HG03565 (cell line): Measurements from ENCODE around the gene DHX30.

Experiments
- ATAC-seq: cut with Tn5 transposase; IDR thresholded peaks from one replicate; pipeline ENCODE4 v1.9.1; 2021; ENCODE audit warnings: mild to moderate bottlenecking, moderate library complexity; ENCODE audit not compliant: unreplicated experiment

DHX30 gene

DNA sequence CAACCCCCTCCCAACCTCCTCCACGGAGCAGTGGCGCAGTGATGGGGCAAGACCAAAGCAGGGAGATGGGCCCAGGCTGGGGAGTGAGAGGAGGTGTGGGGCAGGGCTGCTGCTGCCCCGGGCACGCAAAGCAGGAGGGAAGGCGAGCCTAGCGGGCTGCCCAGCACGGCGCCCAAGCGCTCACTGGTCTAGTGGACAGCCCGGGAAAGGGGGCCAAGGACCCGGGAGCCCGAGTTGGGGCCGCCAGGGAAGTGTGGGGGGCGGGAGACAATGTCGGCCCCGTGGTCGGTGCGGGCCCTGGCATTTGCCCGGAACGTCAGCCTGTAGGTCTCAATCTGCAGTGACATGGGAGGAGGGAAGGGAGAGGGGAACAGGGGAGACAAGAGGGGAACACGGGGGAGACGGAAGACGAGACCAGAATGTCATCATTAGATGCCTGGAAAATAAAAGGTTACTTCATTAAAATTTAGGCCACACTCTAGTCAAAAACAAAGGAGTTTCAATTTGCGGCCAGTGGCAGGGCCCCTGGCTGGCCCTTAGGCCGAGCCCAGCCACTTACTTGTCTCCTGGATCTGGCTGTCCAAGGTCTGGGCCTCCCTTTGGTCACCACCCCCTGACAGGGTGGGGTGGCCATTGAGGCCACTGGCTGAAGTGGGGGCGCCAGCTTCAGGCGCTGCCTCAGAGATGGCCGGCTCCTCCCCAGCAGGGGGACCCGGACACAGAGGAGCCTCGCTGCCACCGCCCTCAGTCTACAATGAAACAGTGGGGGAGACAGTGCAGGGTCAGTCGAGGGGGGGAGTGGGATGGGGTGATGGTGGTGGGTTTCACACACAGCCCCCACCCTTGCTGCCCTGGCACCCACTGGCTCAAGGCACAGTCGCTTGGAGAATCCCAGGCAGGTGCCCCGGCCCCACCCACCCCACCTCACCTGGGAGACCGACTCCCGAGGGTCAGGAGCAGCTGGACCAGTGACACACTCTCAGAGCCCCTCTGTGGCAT is 50.0 kb downstream of the DHX30 start:
- no peak for ATAC-seq

GRCh38 chr3:47854267-47854666 is 51.3 kb downstream of the DHX30 start:
- no peak for ATAC-seq

DNA sequence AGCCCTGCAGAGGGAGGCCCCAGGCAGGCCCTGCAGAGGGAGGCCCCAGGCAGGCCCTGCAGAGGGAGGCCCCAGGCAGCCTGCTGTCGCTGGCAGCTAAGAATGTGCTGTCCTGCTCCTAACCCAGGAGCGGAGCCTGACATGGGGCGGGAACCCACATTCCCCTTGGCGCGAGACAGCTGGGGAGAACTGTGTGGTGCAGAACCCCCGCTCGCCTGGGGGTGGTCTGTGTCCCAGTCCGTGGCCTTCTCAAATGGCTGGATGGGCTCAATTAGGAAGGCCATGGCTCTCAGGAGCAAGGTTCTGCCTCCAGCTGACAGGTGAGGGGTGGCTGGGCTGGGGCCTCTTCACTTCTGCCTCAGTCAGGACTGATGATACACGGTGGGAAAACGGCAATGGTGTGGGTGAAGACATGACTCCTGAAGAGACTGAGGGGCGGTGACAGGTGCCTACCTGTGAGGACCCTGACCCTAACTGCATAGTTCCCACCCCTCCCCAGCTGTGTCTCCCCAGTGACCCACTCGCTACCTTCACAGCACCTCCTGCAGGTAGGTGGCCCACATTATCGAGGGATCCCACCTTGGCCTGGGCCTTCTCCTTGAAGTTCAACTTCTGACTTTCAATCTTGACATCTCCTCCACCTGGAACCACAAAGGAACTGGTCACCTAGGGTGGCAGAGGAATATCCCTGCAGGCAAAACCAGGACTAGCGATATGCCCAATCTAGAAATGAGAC is 52.0 kb downstream of the DHX30 start:
- no peak for ATAC-seq

- no peak for ATAC-seq
Measured at GRCh38 chr3:47855461-47856383, 52.8 kb downstream of the DHX30 start.

- no peak for ATAC-seq
Measured at GRCh38 chr3:47856669-47857068, 53.7 kb downstream of the DHX30 start.

DNA sequence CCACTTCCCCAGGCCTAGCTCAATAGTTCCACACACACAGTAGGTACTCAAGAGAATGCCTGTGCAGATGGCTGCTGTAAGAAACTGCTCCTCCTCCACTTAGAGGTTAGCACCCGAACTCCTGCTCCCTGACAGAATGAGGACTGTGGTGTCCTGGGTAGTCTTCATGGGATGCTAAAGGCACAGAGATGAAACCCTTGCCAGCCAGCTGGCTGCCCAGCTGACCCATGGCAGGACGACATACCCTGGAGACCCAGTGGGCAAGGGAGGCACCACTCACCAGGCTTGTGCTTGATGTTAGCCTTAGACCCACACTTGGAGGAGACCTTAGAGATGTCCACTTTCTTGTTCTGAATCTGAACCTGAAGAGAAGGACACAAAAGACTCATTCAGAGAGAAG is 54.2 kb downstream of the DHX30 start:
- ATAC-seq, result no peak

GRCh38 chr3:47859956-47860605 is 57.1 kb downstream of the DHX30 start:
- no peak for ATAC-seq

DNA sequence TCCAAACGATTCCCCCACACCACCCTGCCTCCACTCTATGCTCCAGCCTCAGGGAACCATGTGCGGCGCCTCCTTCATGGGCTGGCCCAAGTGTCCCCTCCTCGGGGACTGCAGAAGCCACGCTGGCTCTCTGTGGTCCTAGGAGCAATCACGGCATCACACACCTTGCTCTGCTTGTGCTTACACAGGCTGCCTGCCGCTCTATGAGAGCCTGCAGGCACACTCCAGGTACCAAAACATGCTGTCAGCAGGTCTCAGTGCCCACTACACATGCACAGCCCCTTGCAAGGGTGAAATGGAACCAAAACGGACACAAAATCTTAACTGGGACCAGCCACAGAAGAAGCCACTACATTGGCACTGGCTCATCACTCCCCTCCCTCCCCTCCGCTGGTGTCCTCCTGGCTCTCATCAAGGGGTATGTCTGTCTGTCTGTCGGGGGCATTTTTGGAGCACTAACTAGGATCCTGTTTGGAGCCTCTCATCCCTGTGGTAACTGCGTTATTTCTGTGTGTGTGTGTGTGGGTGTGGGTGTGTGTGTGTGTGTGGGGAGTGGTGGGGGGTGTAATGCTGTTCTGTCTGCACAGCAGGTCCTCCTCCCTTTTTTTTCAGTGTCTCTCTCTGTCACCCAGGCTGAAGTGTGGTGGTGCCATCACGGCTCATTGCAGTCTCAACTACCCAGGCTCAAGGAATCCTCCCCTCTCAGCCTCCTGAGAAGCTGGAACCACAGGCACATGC is 60.6 kb downstream of the DHX30 start:
- no peak for ATAC-seq

DNA sequence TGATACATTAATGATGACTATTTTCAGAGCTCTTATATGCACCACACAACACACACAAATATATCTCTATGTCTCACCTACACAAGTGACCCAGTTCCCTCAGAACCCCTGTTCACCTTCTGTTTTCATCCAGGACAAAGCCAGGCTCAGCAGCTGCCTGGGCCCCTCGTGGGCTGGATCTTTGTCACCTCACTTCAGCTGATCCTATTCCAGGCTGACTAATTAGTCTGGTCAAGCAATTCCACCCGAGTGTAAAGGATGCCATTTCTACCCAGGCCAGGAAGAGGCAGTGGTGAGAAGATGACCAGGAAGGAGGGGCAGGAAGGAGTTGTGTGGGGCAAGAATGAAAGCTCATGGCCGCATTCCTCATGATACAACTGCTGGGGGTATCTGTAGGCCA is 62.3 kb downstream of the DHX30 start:
- no peak for ATAC-seq

GRCh38 chr3:47867451-47868044 is 64.6 kb downstream of the DHX30 start:
- no peak for ATAC-seq

- no peak for ATAC-seq
Measured at GRCh38 chr3:47868306-47868705, 65.4 kb downstream of the DHX30 start.

- no peak for ATAC-seq
Measured at GRCh38 chr3:47870156-47870555, 67.2 kb downstream of the DHX30 start.

GRCh38 chr3:47870702-47871260 is 67.8 kb downstream of the DHX30 start:
- ATAC-seq, result no peak

DNA sequence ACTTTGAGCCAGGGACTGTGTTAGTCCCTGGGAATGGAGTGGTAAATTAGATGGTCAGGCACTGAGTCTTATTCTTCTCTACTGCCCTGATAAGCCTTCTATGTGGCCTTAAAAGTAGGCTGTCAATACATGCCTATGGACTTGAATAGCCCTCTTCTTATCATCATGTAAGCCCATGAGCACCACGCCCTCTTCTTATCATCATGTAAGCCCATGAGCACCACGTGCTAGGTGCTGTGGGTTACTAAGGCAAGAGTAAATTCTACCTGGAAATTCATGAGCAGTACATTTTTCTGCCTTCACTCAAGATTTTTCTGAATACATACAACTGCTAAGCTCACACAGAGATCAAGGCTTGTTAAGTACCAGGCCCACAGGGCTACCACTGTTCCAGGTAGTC is 68.5 kb downstream of the DHX30 start:
- no peak for ATAC-seq

GRCh38 chr3:47872916-47873315 is 70.0 kb downstream of the DHX30 start:
- ATAC-seq, result no peak

DNA sequence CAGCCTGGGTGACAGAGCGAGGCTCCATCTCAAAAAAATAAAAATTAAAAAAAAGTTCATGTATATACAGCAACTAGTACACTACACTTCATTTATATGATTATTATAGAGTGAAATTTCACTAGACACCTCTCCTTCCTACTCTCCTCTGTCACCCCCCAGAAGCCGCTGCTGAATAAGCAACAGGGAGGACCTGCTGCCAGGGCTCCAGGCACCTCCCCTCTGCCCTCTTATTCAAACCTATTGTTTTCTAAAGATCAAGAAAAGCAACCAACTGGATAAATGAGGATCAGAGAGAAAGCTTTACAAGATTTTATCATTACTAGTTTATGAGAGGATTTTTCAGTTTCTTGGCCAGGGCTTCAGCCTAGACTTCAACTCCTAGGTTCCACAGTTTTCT is 71.5 kb downstream of the DHX30 start:
- ATAC-seq, result no peak

GRCh38 chr3:47874913-47875312 is 72.0 kb downstream of the DHX30 start:
- ATAC-seq, result no peak

DNA sequence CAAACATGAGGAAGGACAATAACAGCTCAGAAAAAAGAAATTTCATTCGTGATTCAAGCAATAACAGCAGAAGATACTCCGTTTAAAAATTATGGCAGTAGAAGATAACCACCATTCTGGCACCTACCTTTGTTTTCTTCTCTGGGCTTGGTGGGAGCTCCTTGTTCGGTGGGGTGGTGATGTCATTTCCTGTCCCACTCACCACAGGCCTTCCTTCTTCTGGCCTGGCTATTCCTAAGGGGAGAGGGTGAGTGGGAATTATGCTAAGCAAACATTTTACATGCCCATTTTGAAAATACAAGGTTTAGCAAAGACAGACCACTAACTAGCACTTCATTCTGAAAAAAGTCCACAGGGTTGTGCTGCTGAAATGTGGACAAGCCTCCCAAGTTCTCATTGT is 74.4 kb downstream of the DHX30 start:
- ATAC-seq, result no peak

GRCh38 chr3:47877719-47878118 is 74.8 kb downstream of the DHX30 start:
- ATAC-seq, result no peak
